Activated CD4-positive, alpha-beta T cell treated with anti-CD3 and anti-CD28 coated beads, Interleukin-2, amount 50 U/mL, for 24 hours (primary cell): Measurements from ENCODE around the gene CLUH.
"Not testable (repeated sequence)": the region's sequence is repeated elsewhere in the genome, so short reads cannot be mapped to it uniquely, and the experiment has no call there.

Experiments
- DNase-seq, 2 donors: peaks; one replicate each; pipeline ENCODE4 v3.0.0-alpha.2; 2020; ENCODE audit warnings: low read depth in 1 of 2, low spot score in 1 of 2

CLUH gene

GRCh38 chr17:2701161-2701995, 10.2 kb downstream of the CLUH start:
- DNase-seq, result no peak

- DNase-seq, result no peak
Observed at GRCh38 chr17:2700491-2701141, 10.9 kb downstream of the CLUH start.

GRCh38 chr17:2700030-2700490, 11.5 kb downstream of the CLUH start:
- no peak for DNase-seq

GRCh38 chr17:2699216-2699805, 12.3 kb downstream of the CLUH start:
- DNase-seq, result not testable (repeated sequence)

- no peak for DNase-seq
Observed at GRCh38 chr17:2697611-2698162, 13.9 kb downstream of the CLUH start.

GRCh38 chr17:2695961-2696760, 15.4 kb downstream of the CLUH start:
- no peak for DNase-seq

GRCh38 chr17:2695243-2695960, 16.2 kb downstream of the CLUH start:
- no peak for DNase-seq

- no peak for DNase-seq
Observed at GRCh38 chr17:2694381-2695242, 17.0 kb downstream of the CLUH start.

- DNase-seq, result no peak
Observed at GRCh38 chr17:2693561-2694380, 17.8 kb downstream of the CLUH start.

- no peak for DNase-seq
Observed at GRCh38 chr17:2692781-2693135, 18.8 kb downstream of the CLUH start.

- DNase-seq, result no peak
Observed at GRCh38 chr17:2691965-2692780, 19.4 kb downstream of the CLUH start.

- no peak for DNase-seq
Observed at GRCh38 chr17:2691069-2691871, 20.3 kb downstream of the CLUH start.

GRCh38 chr17:2690165-2691068, 21.1 kb downstream of the CLUH start:
- no peak for DNase-seq

- DNase-seq, result no peak
Observed at GRCh38 chr17:2689411-2690164, 22.0 kb downstream of the CLUH start.
